Measurements from ENCODE around the gene CREBZF.
"Not testable (repeated sequence)": the region's sequence is repeated elsewhere in the genome, so short reads cannot be mapped to it uniquely, and the experiment has no call there.

CREBZF gene

GRCh38 chr11:85664615-85665481 lies at the start of gene CREBZF:
TSS of gene CREBZF (minus strand) at chr11:85665129. CDS start at chr11:85664875, 254 bp downstream.
- peak; percentile 86 for DNase-seq

GRCh38 chr11:85712953-85713352 lies 48.0 kb upstream of the CREBZF start:
- no peak for DNase-seq

GRCh38 chr11:85710917-85711316 lies 46.0 kb upstream of the CREBZF start:
- DNase-seq = no peak

GRCh38 chr11:85709941-85710702 lies 45.2 kb upstream of the CREBZF start:
- no peak for DNase-seq

GRCh38 chr11:85705800-85706199 lies 40.9 kb upstream of the CREBZF start:
- DNase-seq = no peak

- no peak for DNase-seq
Measured at GRCh38 chr11:85704967-85705366, 40.0 kb upstream of the CREBZF start.

GRCh38 chr11:85699957-85700741 lies 35.2 kb upstream of the CREBZF start:
- DNase-seq = no peak

- no peak for DNase-seq
Measured at GRCh38 chr11:85698195-85698594, 33.3 kb upstream of the CREBZF start.

- DNase-seq = no peak
Measured at GRCh38 chr11:85697747-85698146, 32.8 kb upstream of the CREBZF start.

GRCh38 chr11:85695546-85695945 lies 30.6 kb upstream of the CREBZF start:
- no peak for DNase-seq

- DNase-seq = no peak
Measured at GRCh38 chr11:85694385-85694980, 29.6 kb upstream of the CREBZF start.

GRCh38 chr11:85685820-85686459 lies 21.0 kb upstream of the CREBZF start, which contains the start of gene CCDC89:
TSS of gene CCDC89 (minus strand) at chr11:85686195. CDS start at chr11:85686130, 65 bp downstream.
- peak; percentile 49 for DNase-seq

- DNase-seq = no peak
Measured at GRCh38 chr11:85685125-85685819, 20.3 kb upstream of the CREBZF start.

GRCh38 chr11:85682330-85683305 lies 17.7 kb upstream of the CREBZF start:
- DNase-seq = no peak

GRCh38 chr11:85680897-85681296 lies 16.0 kb upstream of the CREBZF start:
- DNase-seq = no peak

- DNase-seq = no peak
Measured at GRCh38 chr11:85679576-85679975, 14.6 kb upstream of the CREBZF start.

GRCh38 chr11:85673393-85673792 lies 8.5 kb upstream of the CREBZF start:
- no peak for DNase-seq

- no peak for DNase-seq
Measured at GRCh38 chr11:85672105-85672902, 7.4 kb upstream of the CREBZF start.

GRCh38 chr11:85670949-85671663 lies 6.2 kb upstream of the CREBZF start:
- DNase-seq = not testable (repeated sequence)

Measured in NCI-H2029 treated with DMSO at 0.1 percent for 48 hours (cell line).